ENCODE measurements around the gene C19orf18.
"Not testable (repeated sequence)": the region's sequence is repeated elsewhere in the genome, so short reads cannot be mapped to it uniquely, and the experiment has no call there.

C19orf18 gene

GRCh38 chr19:57949296-57949695 is 25.0 kb downstream of the C19orf18 start:
- in situ Hi-C loops (cut with MboI; ENCODE audit: low sequenced_read_pairs), result no loop called here

GRCh38 chr19:57947419-57948134 is 26.8 kb downstream of the C19orf18 start, which contains the start of gene ZNF256:
ZNF256 (minus strand) TSS chr19:57947706; CDS start chr19:57947474, 232 bp downstream.
- in situ Hi-C loops (cut with MboI; ENCODE audit: low sequenced_read_pairs), result no loop called here

- in situ Hi-C loops (cut with MboI; ENCODE audit: low sequenced_read_pairs), result no loop called here
These were observed 27.3 kb downstream of the C19orf18 start for GRCh38 chr19:57947088-57947418.

- in situ Hi-C loops (cut with MboI; ENCODE audit: low sequenced_read_pairs), result no loop called here
These were observed 28.0 kb downstream of the C19orf18 start for GRCh38 chr19:57946316-57946715.

GRCh38 chr19:57941593-57941992 is 32.7 kb downstream of the C19orf18 start:
- in situ Hi-C loops (cut with MboI; ENCODE audit: low sequenced_read_pairs), result no loop called here

- in situ Hi-C loops (cut with MboI; ENCODE audit: low sequenced_read_pairs), result no loop called here
These were observed 38.6 kb downstream of the C19orf18 start for GRCh38 chr19:57935731-57936130.

- in situ Hi-C loops (cut with MboI; ENCODE audit: low sequenced_read_pairs), result no loop called here
These were observed 39.3 kb downstream of the C19orf18 start, which contains the start of gene ZNF418 for GRCh38 chr19:57934820-57935665. ZNF418 (minus strand) TSS chr19:57935402; CDS start chr19:57933822, 1,580 bp downstream.

GRCh38 chr19:57927587-57927986 is 46.7 kb downstream of the C19orf18 start:
- in situ Hi-C loops (cut with MboI; ENCODE audit: low sequenced_read_pairs), result no loop called here

GRCh38 chr19:57916168-57916995 is 58.0 kb downstream of the C19orf18 start, which contains the start of gene ZNF417:
ZNF417 (minus strand) TSS chr19:57916592; CDS start chr19:57916411, 181 bp downstream.
- in situ Hi-C loops (cut with MboI; ENCODE audit: low sequenced_read_pairs), result not testable (repeated sequence)

GRCh38 chr19:57914531-57914930 is 59.8 kb downstream of the C19orf18 start:
- in situ Hi-C loops (cut with MboI; ENCODE audit: low sequenced_read_pairs), result no loop called here

Measured in HL-60/S4 treated with phorbol 12-myristate 13-acetate at 8.2 ng/mL for 4 days and 3 days (cell line).